ENCODE results near the gene BHLHA15.
A peak's percentile ranks its signal among the peaks of the same experiment; 100 is the strongest.

Gene BHLHA15

DNA sequence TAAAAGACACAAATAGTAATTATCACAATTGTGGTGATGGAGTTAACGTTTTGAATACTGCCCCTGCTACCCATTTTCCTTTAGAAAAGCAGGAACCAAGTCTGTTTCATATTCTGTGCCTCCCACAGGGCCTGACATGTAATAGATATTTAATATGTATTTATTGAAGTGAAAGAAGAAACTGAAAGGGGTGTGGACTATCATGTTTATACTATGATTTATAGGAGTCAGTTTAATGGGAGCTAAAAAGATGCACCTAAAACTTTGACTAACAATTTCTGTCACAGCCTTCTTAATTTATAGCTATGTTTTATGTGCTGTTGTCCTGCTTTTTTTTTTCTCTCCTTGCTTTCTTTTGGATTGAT lies 24.1 kb upstream of the BHLHA15 start:
- no peak for DNase-seq (ENCODE audit: low read depth)

DNA sequence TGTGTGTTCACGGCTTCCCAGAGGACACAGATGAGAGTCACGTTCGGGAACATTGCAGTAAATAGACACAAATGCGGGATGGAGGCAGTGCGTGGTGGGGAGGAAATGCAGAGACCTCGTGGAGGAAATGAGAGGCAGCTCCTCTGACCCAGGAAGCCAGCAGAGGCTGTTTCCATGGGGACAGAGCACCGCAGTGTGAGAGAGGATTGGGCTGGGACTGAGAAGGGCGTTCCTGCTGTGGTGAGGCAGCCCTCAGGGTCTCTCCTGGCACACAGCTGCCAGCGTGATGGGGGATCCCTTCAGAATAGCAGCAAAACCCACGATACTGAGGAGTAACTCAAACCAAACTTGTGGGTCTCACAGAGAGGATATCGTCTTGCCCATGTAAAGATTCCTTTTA lies 21.7 kb upstream of the BHLHA15 start:
- no peak for DNase-seq (ENCODE audit: low read depth)

DNA sequence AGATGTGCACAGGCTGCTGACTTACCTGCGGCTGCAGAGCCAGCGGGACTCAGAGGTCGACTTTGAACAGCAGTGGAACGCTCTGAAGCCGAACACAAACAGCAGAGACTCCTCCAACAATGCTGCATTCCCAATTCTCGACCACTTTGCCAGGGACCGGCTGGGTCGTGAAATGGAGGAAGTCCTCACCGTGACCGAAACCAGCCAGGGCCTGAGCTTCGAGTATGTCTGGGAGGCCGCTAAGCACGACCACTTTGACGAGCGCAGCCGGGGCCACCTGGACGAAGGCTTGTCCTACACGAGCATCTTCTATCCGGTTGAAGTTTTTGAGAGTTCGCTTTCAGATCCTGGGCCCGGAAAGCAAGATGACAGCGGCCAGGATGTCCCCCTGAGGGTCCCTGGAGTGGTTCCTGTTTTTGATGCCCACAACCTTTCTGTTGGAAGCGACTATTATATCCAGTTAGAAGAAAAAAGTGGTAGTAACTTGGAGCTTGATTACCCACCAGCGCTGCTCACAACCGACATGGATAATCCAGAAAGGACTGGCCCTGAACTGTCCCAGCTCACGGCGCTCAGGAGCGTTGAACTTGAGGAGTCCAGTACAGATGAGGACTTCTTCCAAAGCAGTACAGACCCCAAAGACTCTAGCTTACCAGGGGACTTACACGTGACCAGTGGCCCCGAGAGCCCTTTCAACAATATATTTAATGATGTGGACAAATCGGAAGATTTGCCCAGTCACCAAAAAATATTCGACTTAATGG lies 19.4 kb upstream of the BHLHA15 start:
- DNase-seq (ENCODE audit: low read depth) = no peak

DNA sequence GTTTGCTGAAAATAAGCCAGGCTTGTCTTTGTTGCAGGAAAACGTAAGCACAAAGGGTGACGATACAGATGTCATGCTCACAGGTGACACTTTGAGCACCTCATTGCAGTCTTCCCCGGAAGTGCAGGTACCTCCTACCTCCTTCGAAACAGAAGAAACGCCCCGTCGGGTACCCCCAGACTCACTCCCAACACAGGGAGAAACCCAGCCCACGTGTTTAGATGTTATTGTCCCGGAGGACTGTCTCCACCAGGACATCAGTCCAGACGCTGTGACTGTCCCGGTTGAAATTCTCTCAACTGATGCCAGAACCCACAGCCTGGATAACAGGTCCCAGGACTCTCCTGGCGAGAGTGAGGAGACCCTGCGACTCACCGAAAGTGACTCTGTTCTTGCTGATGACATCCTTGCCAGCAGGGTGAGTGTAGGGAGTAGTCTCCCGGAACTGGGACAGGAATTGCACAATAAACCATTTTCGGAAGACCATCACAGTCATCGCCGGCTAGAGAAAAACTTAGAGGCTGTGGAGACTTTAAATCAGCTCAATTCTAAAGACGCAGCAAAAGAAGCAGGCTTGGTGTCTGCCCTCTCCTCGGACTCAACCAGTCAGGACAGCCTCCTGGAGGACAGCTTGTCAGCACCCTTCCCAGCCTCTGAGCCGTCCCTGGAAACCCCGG lies 18.3 kb upstream of the BHLHA15 start:
- DNase-seq (ENCODE audit: low read depth) = no peak

DNA sequence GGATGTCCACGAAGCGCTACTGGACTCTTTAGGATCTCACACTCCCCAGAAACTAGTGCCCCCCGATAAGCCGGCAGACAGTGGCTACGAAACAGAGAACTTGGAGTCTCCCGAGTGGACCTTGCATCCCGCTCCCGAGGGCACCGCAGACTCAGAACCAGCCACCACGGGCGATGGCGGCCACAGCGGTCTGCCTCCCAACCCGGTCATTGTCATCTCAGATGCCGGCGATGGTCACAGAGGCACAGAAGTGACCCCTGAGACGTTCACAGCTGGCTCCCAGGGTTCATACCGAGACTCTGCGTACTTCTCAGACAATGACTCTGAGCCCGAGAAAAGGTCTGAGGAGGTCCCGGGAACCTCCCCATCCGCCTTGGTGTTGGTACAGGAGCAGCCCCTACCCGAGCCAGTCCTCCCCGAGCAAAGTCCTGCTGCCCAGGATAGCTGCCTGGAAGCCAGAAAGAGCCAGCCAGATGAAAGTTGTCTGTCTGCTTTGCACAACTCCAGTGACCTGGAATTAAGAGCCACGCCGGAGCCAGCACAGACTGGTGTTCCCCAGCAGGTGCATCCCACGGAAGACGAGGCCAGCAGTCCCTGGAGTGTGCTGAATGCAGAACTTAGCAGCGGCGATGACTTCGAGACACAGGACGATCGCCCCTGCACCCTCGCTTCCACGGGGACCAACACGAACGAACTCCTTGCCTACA lies 17.6 kb upstream of the BHLHA15 start:
- no peak for DNase-seq (ENCODE audit: low read depth)

DNA sequence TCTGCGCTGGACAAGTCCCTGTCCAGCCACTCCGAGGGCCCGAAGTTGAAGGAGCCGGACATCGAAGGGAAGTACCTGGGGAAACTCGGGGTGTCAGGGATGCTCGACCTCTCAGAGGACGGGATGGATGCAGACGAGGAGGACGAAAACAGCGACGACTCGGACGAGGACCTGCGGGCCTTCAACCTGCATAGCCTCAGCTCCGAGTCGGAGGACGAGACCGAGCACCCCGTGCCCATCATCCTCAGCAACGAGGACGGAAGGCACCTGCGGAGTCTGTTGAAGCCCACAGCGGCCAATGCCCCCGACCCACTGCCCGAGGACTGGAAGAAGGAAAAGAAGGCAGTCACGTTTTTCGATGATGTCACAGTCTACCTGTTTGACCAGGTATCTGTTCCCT lies 17.1 kb upstream of the BHLHA15 start:
- no peak for DNase-seq (ENCODE audit: low read depth)

DNA sequence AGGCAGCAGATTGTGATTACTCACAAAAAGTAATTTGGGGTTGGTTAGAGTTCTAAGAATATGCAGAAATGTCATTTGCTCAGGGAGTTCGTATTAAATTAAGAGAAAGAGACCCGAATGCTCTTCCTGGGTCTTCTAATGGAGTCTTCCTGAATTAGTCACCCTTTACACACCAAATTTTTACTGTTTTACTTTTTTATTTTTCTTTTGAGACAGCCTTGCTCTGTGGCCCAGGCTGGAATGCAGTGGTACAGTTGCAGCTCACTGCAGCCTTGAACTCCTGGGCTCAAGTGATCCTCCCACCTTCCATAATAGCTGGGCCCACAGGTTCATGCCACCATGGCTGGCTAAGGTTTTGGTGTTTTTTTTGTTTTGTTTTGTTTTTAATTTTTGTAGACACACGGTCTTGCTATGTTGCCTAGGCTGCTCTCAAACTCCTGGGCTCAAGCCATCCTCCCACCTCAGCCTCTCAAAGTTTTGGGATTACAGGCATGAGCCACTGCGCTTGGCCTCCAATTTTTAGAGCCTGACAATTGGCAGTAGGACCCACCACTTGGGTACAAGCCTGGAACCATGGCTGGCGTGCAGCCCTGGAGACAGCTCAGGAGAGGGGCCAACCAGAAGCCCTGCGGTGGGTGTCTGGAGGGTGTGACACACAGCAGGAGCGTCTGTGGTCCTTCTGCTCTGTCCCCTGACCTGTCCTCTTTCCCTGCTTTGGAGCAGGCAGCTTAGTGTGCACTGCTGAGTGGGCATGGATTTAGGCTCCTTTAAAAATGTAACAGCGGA lies 16.4 kb upstream of the BHLHA15 start:
- DNase-seq (ENCODE audit: low read depth) = no peak

DNA sequence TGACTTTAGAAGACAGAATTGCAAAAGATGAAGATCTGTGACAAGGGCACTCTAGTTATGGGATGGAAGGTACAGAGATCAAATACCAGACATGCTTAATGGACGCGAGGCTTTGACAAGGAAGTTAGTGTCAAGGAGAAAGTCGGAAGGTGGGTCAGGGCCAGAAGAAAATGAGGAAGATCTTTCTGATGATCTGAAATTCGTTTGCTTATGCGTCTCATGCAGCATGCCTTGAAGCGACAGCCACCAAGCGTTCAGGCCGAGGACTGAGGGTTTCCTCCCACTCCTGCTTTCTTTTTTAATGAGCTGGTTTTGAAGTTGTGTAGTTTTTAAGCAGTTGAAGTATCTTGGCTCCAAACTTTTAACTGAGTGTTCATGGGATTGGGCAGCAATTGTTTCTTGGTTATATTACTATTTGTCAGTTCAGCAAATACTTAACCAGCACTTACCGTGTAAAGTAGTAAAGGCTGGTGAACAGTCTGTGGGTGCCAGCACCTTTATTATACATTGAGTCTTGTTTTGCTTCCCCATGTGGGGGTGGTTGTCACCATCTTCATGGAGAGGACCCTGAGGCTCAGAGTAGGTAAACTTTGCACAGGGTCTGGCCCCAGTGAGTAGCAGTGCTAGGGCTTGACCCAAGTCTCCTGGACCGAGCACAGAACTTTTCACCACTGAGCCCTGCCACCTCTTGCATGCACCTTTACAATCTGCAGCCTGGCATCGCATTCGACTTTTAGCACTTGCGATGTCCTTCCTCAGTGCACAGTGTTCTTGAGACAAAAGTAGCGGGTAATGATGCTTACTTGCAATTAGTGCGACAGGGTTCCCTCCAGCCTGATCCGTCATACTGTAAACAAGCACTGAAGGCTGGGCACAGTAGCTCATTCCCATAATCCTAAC lies 14.3 kb upstream of the BHLHA15 start:
- DNase-seq (ENCODE audit: low read depth) = no peak

DNA sequence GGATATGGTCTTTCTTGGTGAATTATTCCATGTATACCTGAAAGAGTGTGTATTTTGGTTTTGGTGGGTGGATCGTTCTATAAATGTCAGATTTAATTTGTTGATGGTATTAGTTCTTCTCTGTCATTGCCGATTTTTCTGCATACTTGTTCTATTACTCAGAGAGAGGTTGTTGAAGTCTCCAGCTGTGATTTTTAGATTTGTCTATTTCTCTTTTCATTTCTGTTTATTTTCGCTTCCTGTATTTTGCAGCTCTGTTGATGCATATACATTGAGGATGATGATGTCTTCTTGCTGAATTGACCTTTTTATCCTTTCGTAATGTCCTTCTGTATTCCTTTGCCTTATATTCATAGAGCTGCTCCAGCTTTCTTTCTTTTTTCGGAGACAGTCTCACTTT lies 12.1 kb upstream of the BHLHA15 start:
- no peak for DNase-seq (ENCODE audit: low read depth)

DNA sequence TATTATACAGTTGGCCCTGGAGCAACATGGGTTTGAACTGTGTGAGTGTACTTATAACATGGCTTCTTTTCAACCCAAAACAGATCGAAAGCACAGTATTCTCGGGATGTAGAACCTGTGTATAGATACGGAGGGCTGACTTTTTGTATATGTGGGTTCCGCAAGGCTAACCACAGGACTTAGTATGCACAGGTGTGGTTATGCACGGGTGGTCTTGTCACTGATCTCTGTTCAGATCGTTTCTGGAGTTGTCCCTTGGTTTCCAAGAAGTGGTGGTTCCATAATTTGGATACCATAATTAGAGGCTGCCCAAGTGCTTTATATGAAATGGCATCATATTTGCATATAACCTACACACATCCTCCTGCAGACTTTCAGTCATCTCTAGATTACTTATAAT lies 10.9 kb upstream of the BHLHA15 start:
- DNase-seq (ENCODE audit: low read depth) = no peak

DNA sequence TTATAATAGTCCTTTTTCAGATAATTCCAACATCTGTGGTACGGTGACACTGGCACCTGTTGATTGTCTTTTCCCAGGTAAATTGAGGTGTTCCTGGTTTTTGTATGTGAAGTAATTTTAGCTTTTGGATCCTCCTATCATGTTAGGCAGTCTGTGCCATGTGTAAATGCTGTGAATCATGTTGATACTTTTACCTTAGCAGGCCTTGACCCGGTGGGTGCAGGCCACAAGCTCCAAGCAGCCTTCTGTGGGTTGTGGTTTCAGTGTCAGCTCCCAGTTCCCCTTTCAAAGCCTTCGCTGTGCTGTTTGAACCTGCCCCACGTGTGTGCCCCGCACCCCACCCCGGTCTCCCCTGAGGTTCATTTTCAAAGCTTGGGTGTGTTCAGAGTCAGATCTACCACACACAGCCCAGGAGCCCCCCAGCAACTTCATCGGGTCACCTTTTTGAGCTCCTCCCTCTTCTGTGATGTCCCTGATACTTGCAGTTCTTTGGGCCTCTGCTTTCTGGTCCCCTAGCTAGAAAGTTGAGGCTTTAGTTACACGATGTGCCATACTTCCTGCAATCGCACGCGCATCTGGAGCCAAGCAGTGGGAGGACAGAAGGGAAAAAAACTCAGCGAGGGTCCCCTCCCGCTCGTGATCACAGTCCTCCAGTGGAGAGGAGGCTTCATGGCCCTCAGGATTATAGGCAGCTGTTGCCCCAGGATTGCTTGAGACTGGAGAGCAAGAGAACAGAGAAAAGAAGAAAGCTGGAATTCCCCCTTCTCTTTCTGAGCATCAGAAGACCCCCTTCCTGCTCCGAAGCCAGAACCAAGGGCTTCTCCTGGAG lies 8.7 kb upstream of the BHLHA15 start:
- DNase-seq (ENCODE audit: low read depth) = peak; percentile 13

DNA sequence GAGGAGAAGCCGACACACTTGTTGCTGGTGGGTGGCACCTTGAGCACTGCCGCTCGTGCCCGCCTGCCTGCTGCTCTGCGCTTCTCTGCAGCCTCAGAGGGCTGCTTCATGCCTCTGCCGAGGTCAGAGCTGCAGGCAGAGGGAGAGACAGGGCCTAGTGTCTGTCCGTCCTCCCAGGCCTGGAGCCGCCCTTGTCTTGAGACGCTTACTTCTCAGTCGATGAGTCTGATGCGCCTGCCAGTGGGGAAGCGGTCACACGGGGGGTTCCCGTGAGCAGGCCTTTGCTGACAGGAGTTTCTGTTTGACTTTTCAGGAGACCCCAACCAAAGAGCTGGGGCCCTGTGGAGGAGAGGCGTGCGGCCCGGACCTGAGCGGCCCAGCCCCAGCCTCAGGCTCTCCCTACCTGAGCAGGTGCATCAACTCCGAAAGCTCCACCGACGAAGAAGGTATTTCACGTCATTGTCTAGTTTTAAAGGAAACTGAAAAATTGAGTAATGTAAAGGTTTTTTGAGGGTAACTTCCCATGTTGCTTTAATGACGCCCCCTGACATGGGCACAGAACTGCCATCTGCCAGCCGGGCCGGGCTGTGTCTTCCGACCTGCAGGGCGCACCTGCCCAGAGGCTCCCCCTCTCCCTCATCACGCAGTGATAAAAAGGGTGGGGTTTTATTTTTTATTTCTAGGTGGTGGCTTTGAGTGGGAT lies 7.8 kb upstream of the BHLHA15 start:
- DNase-seq (ENCODE audit: low read depth) = no peak

DNA sequence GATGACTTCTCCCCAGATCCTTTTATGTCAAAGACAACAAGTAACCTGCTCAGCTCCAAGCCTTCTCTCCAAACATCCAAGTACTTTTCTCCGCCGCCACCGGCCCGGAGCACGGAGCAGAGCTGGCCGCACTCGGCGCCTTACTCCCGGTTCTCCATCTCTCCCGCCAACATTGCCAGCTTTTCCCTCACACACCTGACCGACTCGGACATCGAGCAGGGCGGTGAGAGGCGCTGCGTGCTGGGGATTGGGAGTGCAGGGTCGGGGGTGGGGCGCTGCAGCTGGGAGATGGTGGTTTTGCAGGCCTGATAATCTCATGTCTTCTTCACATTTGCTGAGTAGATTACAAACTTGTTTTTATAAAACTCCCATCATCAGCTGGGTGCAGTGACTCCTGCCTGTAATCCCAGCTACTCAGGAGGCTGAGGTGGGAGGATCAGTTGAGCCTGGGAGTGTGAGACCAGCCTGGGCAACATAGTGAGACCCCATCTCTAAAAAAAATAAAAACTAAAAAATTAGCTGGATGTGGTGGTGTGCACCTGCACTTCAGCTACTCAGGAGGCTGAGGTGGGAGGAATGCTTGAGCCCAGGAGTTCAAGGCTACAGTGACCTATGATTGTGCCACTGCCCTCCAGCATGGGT lies 7.2 kb upstream of the BHLHA15 start:
- no peak for DNase-seq (ENCODE audit: low read depth)

DNA sequence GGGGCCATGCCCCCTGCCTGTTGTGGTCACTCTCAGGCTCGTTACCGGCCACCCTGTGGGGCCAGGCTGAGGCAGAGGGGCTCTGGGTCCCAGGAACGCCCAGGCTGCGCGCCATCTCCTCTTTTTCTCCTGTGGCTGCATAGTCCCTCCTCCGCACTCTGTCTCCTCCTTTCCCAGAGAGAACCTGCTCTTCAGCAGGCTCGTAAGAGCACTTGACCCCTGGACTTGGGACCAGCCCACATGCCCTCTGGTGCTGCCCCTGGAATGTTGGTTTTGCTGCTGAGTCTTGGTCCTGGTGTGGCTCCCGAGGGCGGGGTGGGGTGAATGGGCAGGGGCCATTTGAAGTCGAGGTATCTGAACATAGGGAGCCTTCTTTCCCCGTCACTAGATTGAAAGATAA lies 6.6 kb upstream of the BHLHA15 start:
- DNase-seq (ENCODE audit: low read depth) = no peak

DNA sequence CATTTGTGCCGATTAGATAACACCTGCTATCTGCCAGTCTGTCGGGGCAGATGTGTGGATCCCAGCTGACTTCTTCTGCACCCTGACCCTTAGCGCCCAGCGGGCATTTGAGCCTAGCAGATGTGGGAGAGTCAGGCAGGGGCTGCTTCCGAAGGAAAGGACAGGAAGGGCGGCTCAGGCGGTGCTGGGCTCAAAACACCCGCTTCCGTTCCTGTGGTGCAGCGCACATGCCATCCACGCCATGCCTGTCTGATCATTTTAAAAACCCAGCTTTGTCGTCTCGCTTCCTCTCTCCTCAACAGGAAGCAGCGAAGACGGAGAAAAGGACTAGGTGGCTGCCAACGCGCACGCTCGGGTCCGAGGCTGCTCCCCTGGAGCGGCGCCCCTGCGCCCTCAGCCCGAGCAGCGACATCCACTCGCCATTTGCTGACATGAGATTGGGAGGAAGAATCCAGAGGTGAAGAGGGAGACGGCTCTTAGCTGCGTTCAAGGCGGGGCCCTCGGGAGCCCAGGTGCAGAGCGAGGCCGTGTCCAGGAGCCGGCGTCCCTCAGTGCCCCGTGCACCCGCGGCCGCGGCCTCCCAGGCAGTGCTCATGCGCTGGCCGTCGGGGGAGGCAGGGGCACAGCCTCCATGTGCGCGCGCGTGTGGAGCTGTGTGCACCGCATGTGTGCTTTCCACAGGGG lies 5.9 kb upstream of the BHLHA15 start:
- DNase-seq (ENCODE audit: low read depth) = no peak

DNA sequence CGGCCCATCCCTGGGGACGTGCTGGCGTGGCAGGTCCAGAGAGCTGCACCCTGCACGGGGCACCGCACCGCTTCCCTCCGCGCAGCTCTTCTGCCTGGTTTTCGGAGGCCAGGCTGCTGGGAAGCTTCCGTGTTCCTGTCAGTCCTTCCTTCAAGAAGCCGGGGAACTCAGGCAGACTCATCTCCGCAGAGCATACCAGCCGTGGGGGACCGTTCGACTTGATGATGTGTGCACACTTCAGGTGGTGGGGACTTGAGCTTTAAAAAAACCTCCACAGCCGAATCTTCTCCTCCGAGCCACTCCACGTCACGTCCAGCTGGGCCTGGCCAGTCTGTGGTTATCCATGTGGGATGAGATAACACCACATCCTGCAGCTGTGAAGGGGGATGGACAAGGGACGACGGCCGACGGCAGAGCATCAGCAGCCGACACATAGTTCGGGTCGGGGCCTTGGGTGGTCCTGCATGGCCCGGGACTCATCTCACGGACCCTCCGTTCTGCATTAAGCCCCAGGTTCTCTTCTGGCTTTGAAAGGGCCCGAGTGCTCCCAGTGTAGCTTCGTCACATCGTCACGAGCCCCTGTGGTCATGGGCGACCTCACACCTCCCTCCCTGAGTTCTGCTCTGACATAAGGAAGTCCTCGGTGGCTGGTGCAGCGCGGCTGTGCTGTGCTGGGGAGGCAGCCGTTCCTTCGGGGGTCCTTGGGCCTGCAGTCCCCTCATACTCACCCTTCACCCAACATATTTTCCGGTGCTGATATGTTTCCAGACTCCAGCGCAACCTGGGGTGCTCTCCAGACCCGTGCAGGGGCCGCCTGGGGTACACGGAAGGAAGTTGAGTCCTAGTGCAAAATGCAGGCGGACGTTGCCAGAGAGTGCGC lies 4.5 kb upstream of the BHLHA15 start:
- DNase-seq (ENCODE audit: low read depth) = no peak

DNA sequence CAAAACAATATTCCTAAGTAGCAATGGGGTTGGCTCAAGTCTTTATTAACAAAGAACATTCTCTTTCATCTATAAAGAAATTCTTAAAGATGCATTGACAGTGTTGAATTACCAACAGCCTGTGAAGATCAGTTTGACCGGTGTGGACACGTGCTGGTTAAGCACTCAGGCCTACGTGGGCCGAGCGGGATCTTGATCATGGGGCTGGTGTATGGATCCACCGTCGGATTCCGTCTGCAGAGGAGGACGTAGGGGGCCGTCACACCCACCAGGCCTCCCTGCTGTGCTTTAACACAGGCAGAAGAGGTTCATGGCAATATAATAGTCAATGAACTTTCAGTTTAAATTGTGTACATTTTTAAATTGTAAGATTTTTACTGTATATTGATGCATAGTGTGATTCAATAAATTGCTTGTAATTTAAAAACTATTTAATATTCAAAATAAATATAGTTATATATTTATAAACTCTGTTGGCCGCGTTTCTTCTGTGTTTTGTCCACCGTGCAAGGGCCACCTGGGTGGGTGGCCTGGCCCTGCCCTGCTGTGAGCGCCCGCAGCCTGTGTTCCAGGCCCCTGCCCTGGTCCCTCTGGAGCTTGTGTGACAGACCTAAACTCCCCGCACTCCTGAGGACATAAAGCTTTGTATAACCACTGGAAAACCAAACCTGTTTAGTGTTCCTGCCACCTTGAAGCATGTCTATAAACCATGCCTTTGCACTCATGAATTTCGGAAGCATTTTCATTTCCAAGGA lies 1.9 kb upstream of the BHLHA15 start:
- DNase-seq (ENCODE audit: low read depth) = no peak
